Prostate gland (tissue), 2 donors: ENCODE data around the gene DNAJC11. TPM values are rescaled to one million over a fixed set of nuclear protein-coding genes. Genes with fewer than 3 reads are reported as not detected.

Experiments used
- DNase-seq: peaks from one replicate; pipeline ENCODE4 v3.0.0-alpha.2; 2019; ENCODE audit warnings: low spot score
- H3K27ac ChIP-seq, 2 donors: fragments of 200-600 bp; sonication (generic); 2 replicates each; pipeline ENCODE4 v1.5.1; 2017 to 2019
- H3K27me3 ChIP-seq: fragments of 200-600 bp; sonication (generic); replicated peaks from 2 replicates; pipeline ENCODE4 v1.5.1; 2019; ENCODE audit not compliant: insufficient read depth
- H3K36me3 ChIP-seq, 2 donors: fragments of 200-600 bp; sonication (generic); 1 replicate in 1 of 2; 2 replicates in 1 of 2; pipeline versions ENCODE4 v1.5.1 to v1.8.1; 2017 to 2019
- H3K4me1 ChIP-seq: fragments of 200-600 bp; sonication (generic); replicated peaks from 2 replicates; pipeline ENCODE4 v1.5.1; 2019
- H3K4me3 ChIP-seq, 2 donors: fragments of 200-600 bp; sonication (generic); 2 replicates each; pipeline ENCODE4 v1.5.1; 2017 to 2019
- H3K9me3 ChIP-seq: fragments of 200-600 bp; sonication (generic); 2 replicates; pipeline ENCODE4 v1.5.1; 2017
- CTCF ChIP-seq, 4 experiments: fragments of 200-600 bp in 2 of 4; fragments of 450-650 bp in 2 of 4; sonication (generic) in 2 of 4; IDR thresholded peaks; 1 replicate in 3 of 4; 2 replicates in 1 of 4; pipeline ENCODE4 v1.5.1; 2016 to 2019; ENCODE audit warnings: antibody characterized with exemption in 4 of 4, mild to moderate bottlenecking in 2 of 4, moderate library complexity in 2 of 4
- POLR2A ChIP-seq: fragments of 450-650 bp; IDR thresholded peaks from one replicate; pipeline ENCODE4 v1.6.1; 2016; ENCODE audit warnings: antibody characterized with exemption, mild to moderate bottlenecking
- POLR2AphosphoS5 ChIP-seq: sonication (generic); formaldehyde crosslinking; IDR thresholded peaks from one replicate; pipeline ENCODE4 v1.6.1; 2017; ENCODE audit warnings: antibody characterized with exemption
- whole genome bisulfite sequencing: methylation state at CpG from one replicate; pipeline ENCODE4 v1.1.5; 2018; 5-methylcytosine and 5-hydroxymethylcytosine counted together
- intact Hi-C: fragments of 100-400 bp; cut with DNase I; formaldehyde crosslinking; loops from one replicate; pipeline ENCODE4 v1.14.2; 2022
- total RNA-seq, 2 donors: library from RNA; depleted of rRNA; stranded (reverse); fragments of >200 nt; gene quantifications; one replicate each; pipeline ENCODE4 v1.1.0, GENCODE V29; 2016

The DNAJC11 gene
- total RNA-seq, 2 donors from 2014 or later = 32.9 to 52.8 TPM

GRCh38 chr1:6685381-6685780 is 16.2 kb downstream of the DNAJC11 start:
- Histone ChIP-seq H3K27me3 (no peaks in the 10 kb centered on the region), H3K9me3 (no peaks in the 10 kb centered on the region), H3K4me3 (no peak overlapping the region), H3K27ac (no peak overlapping the region), H3K4me1 (no peaks in the 10 kb centered on the region), H3K36me3 (no peaks in the 10 kb centered on the region)
- intact Hi-C loops = no loop called here
- WGBS = 95% methylated on average over 4 of the region's 4 CpGs
- no peak for DNase-seq
- TF ChIP-seq POLR2A = no peak
- TF ChIP-seq POLR2AphosphoS5 = no peak
- TF ChIP-seq CTCF (IDR thresholded peaks at IDR 0.05) = no peak

DNA sequence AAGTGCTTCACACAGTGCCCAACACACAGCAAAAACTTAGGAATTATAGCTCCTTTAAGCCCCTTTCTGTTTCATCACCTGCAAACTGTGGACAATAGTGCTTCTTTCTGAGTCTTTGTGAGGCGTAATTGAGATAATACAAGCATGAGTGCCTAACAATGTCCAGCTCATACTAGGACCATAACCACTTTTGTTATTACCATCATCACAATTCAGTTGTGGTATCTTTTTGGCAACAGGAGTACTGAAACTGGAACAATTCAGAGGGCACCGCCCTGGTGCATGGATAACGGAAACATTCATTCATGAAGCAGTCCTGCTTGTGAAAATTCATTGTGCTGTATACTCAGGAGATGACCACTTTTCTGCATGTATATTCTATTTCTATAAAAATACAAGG is 18.2 kb downstream of the DNAJC11 start:
- Histone ChIP-seq H3K27me3 (no peaks in the 10 kb centered on the region), H3K4me3 (no peak overlapping the region), H3K9me3 (no peaks in the 10 kb centered on the region), H3K36me3 (no peaks in the 10 kb centered on the region), H3K4me1 (no peaks in the 10 kb centered on the region), H3K27ac (no peak overlapping the region)
- WGBS = 96% methylated on average over 3 of the region's 3 CpGs
- intact Hi-C loops = no loop called here
- no peak for DNase-seq
- no peak for TF ChIP-seq POLR2AphosphoS5
- TF ChIP-seq CTCF (IDR thresholded peaks at IDR 0.05) = no peak
- TF ChIP-seq POLR2A = no peak

DNA sequence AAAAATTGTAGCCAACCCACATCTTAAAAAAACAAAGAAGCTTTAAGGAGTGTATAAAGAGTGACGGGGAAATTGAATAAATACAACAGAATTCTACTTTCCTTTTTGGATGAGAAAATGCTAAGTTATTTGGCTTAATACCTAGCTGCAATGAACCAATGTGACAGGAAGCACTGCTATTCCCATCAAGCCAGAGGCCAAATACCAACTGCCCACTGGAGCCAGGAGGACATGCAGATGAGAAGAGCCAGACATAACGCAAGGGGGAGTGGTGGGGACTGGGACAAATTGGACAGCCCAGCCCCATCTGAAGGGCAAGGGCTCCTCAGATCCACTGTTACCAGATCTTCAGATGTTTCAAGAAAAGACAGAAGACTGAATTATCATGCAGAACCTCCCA is 25.7 kb downstream of the DNAJC11 start:
- intact Hi-C loops = no loop called here
- no peaks in the 10 kb centered on the region for H3K9me3 ChIP-seq
- H3K4me3 ChIP-seq = no peak overlapping the region
- DNase-seq = no peak
- no peak overlapping the region for H3K27ac ChIP-seq
- no peaks in the 10 kb centered on the region for H3K27me3 ChIP-seq
- no peak for TF ChIP-seq CTCF (IDR thresholded peaks at IDR 0.05)
- 100% methylated on average over 2 of the region's 2 CpGs for WGBS
- no peaks in the 10 kb centered on the region for H3K36me3 ChIP-seq
- H3K4me1 ChIP-seq = no peaks in the 10 kb centered on the region

DNA sequence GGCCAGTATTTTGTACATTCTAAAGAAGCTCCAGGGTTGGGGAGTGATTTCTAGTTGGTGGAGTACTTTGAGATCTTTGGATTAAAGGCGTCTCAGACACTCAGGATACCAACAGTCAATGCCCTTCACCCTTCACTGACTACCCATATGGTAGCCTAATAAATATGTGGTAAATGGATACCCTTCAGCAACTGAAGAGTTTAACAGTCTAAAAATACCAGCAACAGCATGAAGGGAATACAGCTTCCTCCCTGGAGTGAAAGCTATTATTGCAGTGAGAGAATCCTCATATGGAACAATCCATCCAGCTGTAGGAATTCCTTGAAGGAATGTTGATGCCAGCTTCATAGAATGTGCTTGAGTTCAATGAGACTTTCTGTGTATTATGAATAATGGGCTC is 26.8 kb downstream of the DNAJC11 start:
- Histone ChIP-seq H3K36me3 (no peaks in the 10 kb centered on the region), H3K4me1 (no peaks in the 10 kb centered on the region), H3K27me3 (no peaks in the 10 kb centered on the region), H3K4me3 (no peak overlapping the region), H3K9me3 (no peaks in the 10 kb centered on the region), H3K27ac (no peak overlapping the region)
- 95% methylated on average over 1 of the region's 1 CpG for WGBS
- no peak for DNase-seq
- TF ChIP-seq POLR2AphosphoS5 (no peak), POLR2A (no peak), CTCF (IDR thresholded peaks at IDR 0.05) (no peak)
- intact Hi-C loops = no loop called here

- Histone ChIP-seq H3K27me3 (no peaks in the 10 kb centered on the region), H3K4me1 (no peaks in the 10 kb centered on the region), H3K9me3 (no peaks in the 10 kb centered on the region), H3K27ac (no peak overlapping the region), H3K36me3 (no peaks in the 10 kb centered on the region), H3K4me3 (no peak overlapping the region)
- no peak for DNase-seq
- TF ChIP-seq CTCF (IDR thresholded peaks at IDR 0.05) = no peak
- no peak for TF ChIP-seq POLR2AphosphoS5
- no peak for TF ChIP-seq POLR2A
- intact Hi-C loops = no loop called here
- WGBS = 81% methylated on average over 5 of the region's 5 CpGs
Observed at GRCh38 chr1:6673816-6674398, 27.7 kb downstream of the DNAJC11 start.
